Measurements from ENCODE around the gene EIF1AD.

The EIF1AD gene

GRCh38 chr11:65997286-65997685 is 4.7 kb downstream of the EIF1AD start:
- DNase-seq = no peak

- no peak for DNase-seq
Measured at GRCh38 chr11:65992056-65992455, 9.9 kb downstream of the EIF1AD start.

- peak; percentile 89 for DNase-seq
Measured at GRCh38 chr11:65988791-65989592, 13.0 kb downstream of the EIF1AD start.

- no peak for DNase-seq
Measured at GRCh38 chr11:65987336-65987735, 14.6 kb downstream of the EIF1AD start.

- DNase-seq = no peak
Measured at GRCh38 chr11:65983589-65983987, 18.4 kb downstream of the EIF1AD start.

GRCh38 chr11:65982824-65983588 is 19.0 kb downstream of the EIF1AD start:
- no peak for DNase-seq

- DNase-seq = no peak
Measured at GRCh38 chr11:65981972-65982823, 19.8 kb downstream of the EIF1AD start.

- DNase-seq = no peak
Measured at GRCh38 chr11:65981101-65981740, 20.7 kb downstream of the EIF1AD start.

- DNase-seq = no peak
Measured at GRCh38 chr11:65979261-65979759, 22.6 kb downstream of the EIF1AD start.

GRCh38 chr11:65978391-65979238 is 23.3 kb downstream of the EIF1AD start:
- DNase-seq = no peak

GRCh38 chr11:65977621-65978390 is 24.2 kb downstream of the EIF1AD start:
- no peak for DNase-seq

- DNase-seq = no peak
Measured at GRCh38 chr11:65976216-65977176, 25.5 kb downstream of the EIF1AD start.

- DNase-seq = no peak
Measured at GRCh38 chr11:65975771-65976170, 26.2 kb downstream of the EIF1AD start.

GRCh38 chr11:65973439-65974110 is 28.4 kb downstream of the EIF1AD start:
- no peak for DNase-seq

- no peak for DNase-seq
Measured at GRCh38 chr11:65972116-65972515, 29.8 kb downstream of the EIF1AD start.

- no peak for DNase-seq
Measured at GRCh38 chr11:65968600-65969482, 33.1 kb downstream of the EIF1AD start.

GRCh38 chr11:65967329-65967934 is 34.5 kb downstream of the EIF1AD start:
- no peak for DNase-seq

All from DMS153 (cell line).